ENCODE measurements around the gene C1QL4.
"Not testable (repeated sequence)": the region's sequence is repeated elsewhere in the genome, so short reads cannot be mapped to it uniquely, and the experiment has no call there.

Gene C1QL4

GRCh38 chr12:49294086-49294803 lies 42.7 kb downstream of the C1QL4 start:
- Histone ChIP-seq H3K4me3 (ENCODE audit: low read length in 2 of 2) (no peak overlapping the region), H3K27me3 (ENCODE audit: control insufficient read depth in 2 of 2, insufficient read depth in 2 of 2, low read length in 2 of 2) (peaks cover 36 to 44% of the 10 kb centered on the region in 2 donors), H3K4me1 (ENCODE audit: control insufficient read depth in 2 of 2, insufficient read depth in 2 of 2, low read length in 2 of 2) (peaks cover 16 to 19% of the 10 kb centered on the region in 2 donors), H3K27ac (ENCODE audit: low read depth in 2 of 2, low read length in 2 of 2) (no peak overlapping the region), H3K9me3 (ENCODE audit: control insufficient read depth in 2 of 2, low read length in 2 of 2) (no peaks in the 10 kb centered on the region), H3K36me3 (ENCODE audit: control insufficient read depth in 2 of 2, insufficient read depth in 2 of 2, low read length in 2 of 2) (no peaks in the 10 kb centered on the region), H3K9ac (ENCODE audit: low read depth in 1 of 2, low read length in 2 of 2) (no peak overlapping the region)

- no peak overlapping the region for H3K9ac ChIP-seq (ENCODE audit: low read depth in 1 of 2, low read length in 2 of 2)
- H3K9me3 ChIP-seq (ENCODE audit: control insufficient read depth in 2 of 2, low read length in 2 of 2) = no peaks in the 10 kb centered on the region
- no peak overlapping the region for H3K27ac ChIP-seq (ENCODE audit: low read depth in 2 of 2, low read length in 2 of 2)
- peaks cover 31 to 38% of the 10 kb centered on the region in 2 donors for H3K27me3 ChIP-seq (ENCODE audit: control insufficient read depth in 2 of 2, insufficient read depth in 2 of 2, low read length in 2 of 2)
- no peaks in the 10 kb centered on the region for H3K36me3 ChIP-seq (ENCODE audit: control insufficient read depth in 2 of 2, insufficient read depth in 2 of 2, low read length in 2 of 2)
- H3K4me3 ChIP-seq (ENCODE audit: low read length in 2 of 2) = peak overlapping the region in 1 of 2 donors; percentile 22
- peaks cover 18 to 19% of the 10 kb centered on the region in 2 donors for H3K4me1 ChIP-seq (ENCODE audit: control insufficient read depth in 2 of 2, insufficient read depth in 2 of 2, low read length in 2 of 2)
Observed at GRCh38 chr12:49293056-49293956, 43.7 kb downstream of the C1QL4 start.

- Histone ChIP-seq H3K27me3 (ENCODE audit: control insufficient read depth in 2 of 2, insufficient read depth in 2 of 2, low read length in 2 of 2) (peaks cover 30 to 32% of the 10 kb centered on the region in 2 donors), H3K27ac (ENCODE audit: low read depth in 2 of 2, low read length in 2 of 2) (no peak overlapping the region), H3K4me1 (ENCODE audit: control insufficient read depth in 2 of 2, insufficient read depth in 2 of 2, low read length in 2 of 2) (peaks cover 19% of the 10 kb centered on the region in 2 donors), H3K9me3 (ENCODE audit: control insufficient read depth in 2 of 2, low read length in 2 of 2) (no peaks in the 10 kb centered on the region), H3K9ac (ENCODE audit: low read depth in 1 of 2, low read length in 2 of 2) (no peak overlapping the region), H3K4me3 (ENCODE audit: low read length in 2 of 2) (no peak overlapping the region), H3K36me3 (ENCODE audit: control insufficient read depth in 2 of 2, insufficient read depth in 2 of 2, low read length in 2 of 2) (no peaks in the 10 kb centered on the region)
Observed at GRCh38 chr12:49292729-49293055, 44.3 kb downstream of the C1QL4 start.

GRCh38 chr12:49288922-49289555 lies 47.9 kb downstream of the C1QL4 start:
- Histone ChIP-seq H3K36me3 (ENCODE audit: control insufficient read depth in 2 of 2, insufficient read depth in 2 of 2, low read length in 2 of 2) (no peaks in the 10 kb centered on the region), H3K4me3 (ENCODE audit: low read length in 2 of 2) (no peak overlapping the region), H3K9me3 (ENCODE audit: control insufficient read depth in 2 of 2, low read length in 2 of 2) (no peaks in the 10 kb centered on the region), H3K4me1 (ENCODE audit: control insufficient read depth in 2 of 2, insufficient read depth in 2 of 2, low read length in 2 of 2) (peaks cover 2 to 4% of the 10 kb centered on the region in 2 donors), H3K27ac (ENCODE audit: low read depth in 2 of 2, low read length in 2 of 2) (no peak overlapping the region), H3K9ac (ENCODE audit: low read depth in 1 of 2, low read length in 2 of 2) (no peak overlapping the region), H3K27me3 (ENCODE audit: control insufficient read depth in 2 of 2, insufficient read depth in 2 of 2, low read length in 2 of 2) (peaks cover 8% of the 10 kb centered on the region in 2 donors)

GRCh38 chr12:49288412-49288853 lies 48.6 kb downstream of the C1QL4 start:
- no peak overlapping the region for H3K9ac ChIP-seq (ENCODE audit: low read depth in 1 of 2, low read length in 2 of 2)
- no peaks in the 10 kb centered on the region for H3K9me3 ChIP-seq (ENCODE audit: control insufficient read depth in 2 of 2, low read length in 2 of 2)
- no peak overlapping the region for H3K4me3 ChIP-seq (ENCODE audit: low read length in 2 of 2)
- H3K27me3 ChIP-seq (ENCODE audit: control insufficient read depth in 2 of 2, insufficient read depth in 2 of 2, low read length in 2 of 2) = peaks cover 7 to 8% of the 10 kb centered on the region in 2 donors
- H3K27ac ChIP-seq (ENCODE audit: low read depth in 2 of 2, low read length in 2 of 2) = no peak overlapping the region
- H3K36me3 ChIP-seq (ENCODE audit: control insufficient read depth in 2 of 2, insufficient read depth in 2 of 2, low read length in 2 of 2) = no peaks in the 10 kb centered on the region
- peaks cover 2 to 4% of the 10 kb centered on the region in 2 donors for H3K4me1 ChIP-seq (ENCODE audit: control insufficient read depth in 2 of 2, insufficient read depth in 2 of 2, low read length in 2 of 2)

GRCh38 chr12:49287876-49288275 lies 49.1 kb downstream of the C1QL4 start:
- peaks cover 0 to 2% of the 10 kb centered on the region in 2 donors for H3K4me1 ChIP-seq (ENCODE audit: control insufficient read depth in 2 of 2, insufficient read depth in 2 of 2, low read length in 2 of 2)
- no peaks in the 10 kb centered on the region for H3K36me3 ChIP-seq (ENCODE audit: control insufficient read depth in 2 of 2, insufficient read depth in 2 of 2, low read length in 2 of 2)
- no peaks in the 10 kb centered on the region for H3K9me3 ChIP-seq (ENCODE audit: control insufficient read depth in 2 of 2, low read length in 2 of 2)
- no peak overlapping the region for H3K27ac ChIP-seq (ENCODE audit: low read depth in 2 of 2, low read length in 2 of 2)
- H3K9ac ChIP-seq (ENCODE audit: low read depth in 1 of 2, low read length in 2 of 2) = no peak overlapping the region
- no peak overlapping the region for H3K4me3 ChIP-seq (ENCODE audit: low read length in 2 of 2)
- peaks cover 7 to 8% of the 10 kb centered on the region in 2 donors for H3K27me3 ChIP-seq (ENCODE audit: control insufficient read depth in 2 of 2, insufficient read depth in 2 of 2, low read length in 2 of 2)

- Histone ChIP-seq H3K27me3 (ENCODE audit: control insufficient read depth in 2 of 2, insufficient read depth in 2 of 2, low read length in 2 of 2) (peaks cover 7 to 8% of the 10 kb centered on the region in 2 donors), H3K4me1 (ENCODE audit: control insufficient read depth in 2 of 2, insufficient read depth in 2 of 2, low read length in 2 of 2) (peaks cover 0 to 2% of the 10 kb centered on the region in 2 donors), H3K27ac (ENCODE audit: low read depth in 2 of 2, low read length in 2 of 2) (no peak overlapping the region), H3K9me3 (ENCODE audit: control insufficient read depth in 2 of 2, low read length in 2 of 2) (no peaks in the 10 kb centered on the region), H3K36me3 (ENCODE audit: control insufficient read depth in 2 of 2, insufficient read depth in 2 of 2, low read length in 2 of 2) (no peaks in the 10 kb centered on the region), H3K4me3 (ENCODE audit: low read length in 2 of 2) (no peak overlapping the region), H3K9ac (ENCODE audit: low read depth in 1 of 2, low read length in 2 of 2) (no peak overlapping the region)
Observed at GRCh38 chr12:49284672-49285071, 52.3 kb downstream of the C1QL4 start.

GRCh38 chr12:49283541-49284429 lies 53.2 kb downstream of the C1QL4 start:
- H3K27ac ChIP-seq (ENCODE audit: low read depth in 2 of 2, low read length in 2 of 2) = no peak overlapping the region
- H3K9ac ChIP-seq (ENCODE audit: low read depth in 1 of 2, low read length in 2 of 2) = no peak overlapping the region
- no peaks in the 10 kb centered on the region for H3K9me3 ChIP-seq (ENCODE audit: control insufficient read depth in 2 of 2, low read length in 2 of 2)
- peaks cover 7 to 8% of the 10 kb centered on the region in 2 donors for H3K27me3 ChIP-seq (ENCODE audit: control insufficient read depth in 2 of 2, insufficient read depth in 2 of 2, low read length in 2 of 2)
- no peaks in the 10 kb centered on the region for H3K36me3 ChIP-seq (ENCODE audit: control insufficient read depth in 2 of 2, insufficient read depth in 2 of 2, low read length in 2 of 2)
- no peak overlapping the region for H3K4me3 ChIP-seq (ENCODE audit: low read length in 2 of 2)
- peaks cover 0 to 5% of the 10 kb centered on the region in 2 donors for H3K4me1 ChIP-seq (ENCODE audit: control insufficient read depth in 2 of 2, insufficient read depth in 2 of 2, low read length in 2 of 2)

- H3K36me3 ChIP-seq (ENCODE audit: control insufficient read depth in 2 of 2, insufficient read depth in 2 of 2, low read length in 2 of 2); H3K4me3 ChIP-seq (ENCODE audit: low read length in 2 of 2); H3K9ac ChIP-seq (ENCODE audit: low read depth in 1 of 2, low read length in 2 of 2); H3K27me3 ChIP-seq (ENCODE audit: control insufficient read depth in 2 of 2, insufficient read depth in 2 of 2, low read length in 2 of 2); H3K4me1 ChIP-seq (ENCODE audit: control insufficient read depth in 2 of 2, insufficient read depth in 2 of 2, low read length in 2 of 2); H3K27ac ChIP-seq (ENCODE audit: low read depth in 2 of 2, low read length in 2 of 2); H3K9me3 ChIP-seq (ENCODE audit: control insufficient read depth in 2 of 2, low read length in 2 of 2): not testable (repeated sequence)
Observed at GRCh38 chr12:49282740-49283375, 54.1 kb downstream of the C1QL4 start.

Measured in mucosa of rectum (tissue), 2 donors.